Coronary artery (tissue), 2 donors: ENCODE measurements around the gene XPO5.

Source experiments
- DNase-seq: peaks from one replicate; pipeline ENCODE4 v3.0.0-alpha.2; 2017; ENCODE audit warnings: low spot score
- H3K27ac ChIP-seq, 2 donors: fragments of 200-600 bp; sonication (generic); one replicate each; pipeline ENCODE4 v1.5.1; 2016 to 2019
- H3K4me3 ChIP-seq: fragments of 200-600 bp; sonication (generic); 2 replicates; pipeline ENCODE4 v1.5.1; 2016; ENCODE audit warnings: mild to moderate bottlenecking, moderate library complexity
- CTCF ChIP-seq: fragments of 200-600 bp; sonication (generic); IDR thresholded peaks from one replicate; pipeline ENCODE4 v1.5.1; 2019; ENCODE audit warnings: antibody characterized with exemption

Gene XPO5

GRCh38 chr6:43491750-43492661, 83.8 kb downstream of the XPO5 start:
- TF ChIP-seq CTCF: no peak
- H3K4me3 ChIP-seq: peak overlapping the region; percentile 33
- DNase-seq: no peak
- peak overlapping the region in 1 of 2 donors; percentile 26 for H3K27ac ChIP-seq

- DNase-seq: no peak
- no peak for TF ChIP-seq CTCF
- H3K27ac ChIP-seq: no peak overlapping the region
- H3K4me3 ChIP-seq: no peak overlapping the region
These were observed 85.3 kb downstream of the XPO5 start for GRCh38 chr6:43490523-43490939.

GRCh38 chr6:43489277-43490072, 86.4 kb downstream of the XPO5 start:
- no peak overlapping the region for H3K4me3 ChIP-seq
- DNase-seq: no peak
- peak overlapping the region in 1 of 2 donors; percentile 24 for H3K27ac ChIP-seq

GRCh38 chr6:43488667-43489276, 87.1 kb downstream of the XPO5 start:
- Histone ChIP-seq H3K27ac (peak overlapping the region in 1 of 2 donors; percentile 24), H3K4me3 (no peak overlapping the region)
- DNase-seq: no peak
- TF ChIP-seq CTCF: no peak

More at GRCh38 chr6:43489277-43490072, 86.4 kb downstream of the XPO5 start:
- TF ChIP-seq CTCF: no peak

GRCh38 chr6:43481591-43482236, 94.1 kb downstream of the XPO5 start:
- no peak for DNase-seq
- no peak for TF ChIP-seq CTCF

GRCh38 chr6:43481075-43481474, 94.8 kb downstream of the XPO5 start:
- TF ChIP-seq CTCF: no peak
- Histone ChIP-seq H3K27ac (no peak overlapping the region), H3K4me3 (no peak overlapping the region)
- no peak for DNase-seq

More at GRCh38 chr6:43481591-43482236, 94.1 kb downstream of the XPO5 start:
- H3K4me3 ChIP-seq: no peak overlapping the region
- no peak overlapping the region for H3K27ac ChIP-seq
